IPS DF 4.7 (cell line): ENCODE data around the gene TMTC2.

Experiments used
- DNase-seq: peaks from one replicate; pipeline ENCODE4 v3.0.0-alpha.2; 2013; ENCODE audit warnings: low spot score; ENCODE audit errors: extremely low read depth

TMTC2 gene

GRCh38 chr12:82682326-82682725 lies 4.4 kb upstream of the TMTC2 start:
- no peak for DNase-seq

GRCh38 chr12:82682851-82683261 lies 3.9 kb upstream of the TMTC2 start:
- DNase-seq: no peak

GRCh38 chr12:82685790-82686167 lies 927 bp upstream of the TMTC2 start:
- no peak for DNase-seq

- DNase-seq: no peak
Observed at GRCh38 chr12:82687021-82688011, 610 bp downstream of the TMTC2 start.

DNA sequence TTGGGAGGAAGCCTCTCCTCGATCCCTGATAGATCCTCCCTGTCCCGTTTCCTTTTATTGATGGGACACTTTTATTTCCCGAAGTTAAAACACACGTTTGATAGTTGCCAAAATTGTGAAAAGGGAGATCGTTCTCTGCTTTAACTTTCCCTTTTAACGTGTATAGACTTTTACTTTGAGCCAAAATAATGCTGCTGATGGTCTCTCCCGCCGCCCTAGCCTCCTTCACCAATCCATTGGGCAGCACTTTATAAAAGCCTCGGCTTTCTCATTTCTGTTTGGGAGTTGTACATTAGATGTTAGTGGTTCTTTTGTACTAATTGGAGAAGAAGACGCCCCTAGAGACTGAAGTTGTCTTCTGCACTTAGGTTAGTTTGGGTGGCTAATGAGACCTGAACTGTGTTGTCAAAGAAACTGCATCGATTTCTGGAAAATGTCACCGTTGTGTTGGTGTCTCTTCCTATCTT lies 1.4 kb downstream of the TMTC2 start:
- no peak for DNase-seq

GRCh38 chr12:82688596-82688995 lies 1.9 kb downstream of the TMTC2 start:
- no peak for DNase-seq

DNA sequence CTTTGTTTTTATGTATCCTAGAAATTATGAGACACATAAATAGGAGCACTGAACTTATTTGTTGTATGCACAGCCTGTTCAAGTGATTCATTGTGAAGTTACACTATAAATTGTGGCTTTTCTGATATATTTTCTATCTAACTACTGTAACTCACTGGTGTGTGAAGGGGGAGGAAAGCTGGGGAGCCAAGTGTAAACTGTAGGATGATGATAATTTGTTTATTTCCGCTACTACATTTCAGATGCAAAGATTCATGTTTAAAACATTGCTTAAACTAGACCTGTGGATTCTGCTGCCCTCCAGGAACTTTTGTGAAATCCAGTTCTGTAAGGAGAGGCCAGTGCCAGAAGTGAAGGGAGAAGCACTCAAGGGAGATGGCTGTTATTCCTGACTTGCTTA lies 3.3 kb downstream of the TMTC2 start:
- DNase-seq: no peak

- DNase-seq: no peak
Observed at GRCh38 chr12:82691513-82691912, 4.8 kb downstream of the TMTC2 start.

DNA sequence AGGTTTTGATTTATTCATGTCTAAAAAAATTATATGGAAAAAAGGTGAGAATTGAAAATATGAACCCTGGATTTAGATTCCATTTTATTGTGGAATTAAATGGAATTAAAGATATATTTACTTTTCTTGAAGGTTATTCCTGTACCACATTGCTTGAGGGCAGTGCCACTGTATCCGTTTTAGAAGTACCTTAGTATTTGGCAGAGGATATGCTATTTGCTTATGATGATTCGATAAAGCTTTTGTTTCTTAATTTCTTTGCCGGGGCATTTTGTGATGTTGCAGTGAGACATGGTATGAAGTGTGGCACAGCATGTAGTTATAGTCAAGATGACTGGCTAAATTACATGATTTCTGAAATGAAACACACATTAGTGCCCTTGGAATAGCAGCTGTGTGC lies 7.6 kb downstream of the TMTC2 start:
- DNase-seq: no peak

DNA sequence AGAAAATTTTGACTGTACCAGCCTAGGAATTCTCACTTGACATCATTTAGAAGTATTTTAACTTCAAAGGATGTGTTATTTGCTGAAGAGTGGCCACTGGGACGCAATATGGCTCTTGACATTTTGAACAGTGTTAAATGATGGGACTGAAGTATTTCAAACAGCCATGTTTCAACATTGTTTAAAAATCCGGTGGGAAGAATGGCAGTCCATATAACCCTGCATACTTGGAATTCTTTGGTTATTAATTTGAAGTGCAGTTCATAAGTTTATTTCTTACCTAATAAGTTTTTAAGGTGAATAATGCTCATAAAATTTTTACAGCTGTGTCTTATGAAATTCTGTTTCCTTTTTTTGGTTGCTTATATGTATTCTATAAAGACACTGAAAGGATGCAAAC lies 8.3 kb downstream of the TMTC2 start:
- DNase-seq: no peak

DNA sequence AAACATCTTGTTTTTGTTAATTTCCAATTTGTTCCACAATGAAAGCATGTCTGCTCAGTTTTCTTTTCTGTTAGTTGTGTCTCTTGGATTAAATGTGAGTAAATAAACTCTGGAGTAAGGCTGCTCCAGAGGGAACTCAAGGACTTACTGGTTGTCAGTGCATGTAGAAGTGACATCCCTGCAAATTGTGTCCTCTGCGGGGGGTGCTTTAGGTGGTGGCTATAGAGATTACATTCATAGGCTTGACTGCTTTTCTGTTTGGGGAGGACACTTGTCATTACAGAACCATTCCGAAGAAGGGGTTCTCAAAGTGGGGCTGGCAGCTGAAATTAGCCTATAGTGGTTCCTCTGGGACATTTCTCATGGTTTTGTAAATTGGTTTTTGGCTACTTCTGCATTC lies 8.8 kb downstream of the TMTC2 start:
- DNase-seq: no peak

DNA sequence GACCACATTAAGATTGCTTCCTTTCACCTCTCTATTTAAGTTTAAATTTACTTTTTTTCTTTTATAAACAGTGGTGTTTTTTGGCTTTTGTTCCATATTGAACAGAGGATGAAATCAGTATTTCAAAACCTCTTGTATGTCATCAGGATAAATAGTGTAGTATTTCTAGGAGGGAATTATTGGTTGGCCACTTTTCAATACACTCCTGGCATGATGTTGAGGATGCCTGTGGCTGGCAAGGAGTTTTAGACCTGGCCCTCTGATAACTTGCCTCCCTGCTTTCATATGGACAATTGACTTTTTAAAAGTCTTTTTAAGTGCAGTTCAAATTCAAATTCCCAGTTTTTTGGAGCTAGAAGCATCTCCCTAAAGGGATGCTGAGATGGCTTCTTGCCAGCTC lies 9.8 kb downstream of the TMTC2 start:
- no peak for DNase-seq

- no peak for DNase-seq
Observed at GRCh38 chr12:82698708-82699564, 12.2 kb downstream of the TMTC2 start.

DNA sequence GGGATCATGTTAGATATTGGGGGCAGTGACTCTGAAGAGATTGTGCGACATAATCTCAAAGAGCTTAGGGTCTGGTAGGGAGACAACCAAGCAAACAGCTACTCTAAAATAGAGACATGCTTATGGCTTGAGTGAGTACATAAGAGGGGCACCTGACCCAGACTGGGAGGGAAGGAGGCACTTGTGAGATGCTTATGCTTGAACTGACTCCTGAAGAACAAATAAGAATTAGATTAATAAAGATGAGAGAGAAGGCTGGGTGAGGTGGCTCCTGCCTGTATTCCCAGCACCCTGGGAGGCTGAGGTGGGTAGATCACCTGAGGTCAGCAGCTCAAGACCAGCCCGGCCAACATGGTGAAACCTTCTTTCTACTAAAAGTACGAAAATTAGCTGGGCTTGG lies 19.1 kb downstream of the TMTC2 start:
- no peak for DNase-seq

GRCh38 chr12:82708061-82708879 lies 21.6 kb downstream of the TMTC2 start:
- DNase-seq: no peak

- DNase-seq: no peak
Observed at GRCh38 chr12:82709794-82710355, 23.2 kb downstream of the TMTC2 start.

DNA sequence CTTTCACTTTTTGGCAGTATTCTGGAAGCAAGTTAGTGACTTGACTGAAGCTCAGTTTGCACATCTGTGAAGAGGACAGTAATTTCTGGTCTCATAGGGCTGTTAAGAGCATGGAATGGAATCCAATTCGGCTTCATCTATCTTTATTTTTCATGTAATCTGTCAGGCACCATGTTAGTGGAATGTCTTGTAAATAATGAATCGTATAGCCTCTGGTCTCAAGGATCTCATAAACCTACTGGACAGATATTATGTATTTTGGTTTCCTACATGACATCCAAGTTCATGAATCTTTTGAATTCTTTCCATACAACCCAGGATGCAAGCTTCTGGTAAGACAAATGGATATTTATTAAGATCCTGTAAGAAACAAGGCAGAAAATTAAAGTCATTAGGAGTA lies 24.0 kb downstream of the TMTC2 start:
- no peak for DNase-seq

DNA sequence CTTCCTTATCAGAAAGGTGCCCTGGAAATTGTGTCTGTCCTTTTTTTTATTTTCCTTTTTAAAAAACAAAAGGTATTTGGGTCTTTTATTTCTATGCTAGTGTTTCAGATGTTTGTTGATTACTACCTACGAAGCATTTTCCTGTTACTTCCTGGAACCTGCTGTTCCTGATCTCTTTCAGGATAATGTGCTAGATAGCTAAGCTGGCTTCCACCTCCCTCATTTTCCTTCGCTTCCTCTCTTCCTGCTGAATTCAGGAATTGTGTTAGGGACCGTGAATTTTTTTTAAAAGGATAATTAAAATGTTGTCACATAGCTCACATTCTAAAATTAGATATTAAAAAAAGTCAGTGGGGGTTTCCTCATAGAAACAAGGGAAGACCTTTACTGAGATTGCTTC lies 27.7 kb downstream of the TMTC2 start:
- no peak for DNase-seq

- no peak for DNase-seq
Observed at GRCh38 chr12:82721726-82722125, 35.0 kb downstream of the TMTC2 start.

GRCh38 chr12:82723093-82723492 lies 36.4 kb downstream of the TMTC2 start:
- DNase-seq: no peak

DNA sequence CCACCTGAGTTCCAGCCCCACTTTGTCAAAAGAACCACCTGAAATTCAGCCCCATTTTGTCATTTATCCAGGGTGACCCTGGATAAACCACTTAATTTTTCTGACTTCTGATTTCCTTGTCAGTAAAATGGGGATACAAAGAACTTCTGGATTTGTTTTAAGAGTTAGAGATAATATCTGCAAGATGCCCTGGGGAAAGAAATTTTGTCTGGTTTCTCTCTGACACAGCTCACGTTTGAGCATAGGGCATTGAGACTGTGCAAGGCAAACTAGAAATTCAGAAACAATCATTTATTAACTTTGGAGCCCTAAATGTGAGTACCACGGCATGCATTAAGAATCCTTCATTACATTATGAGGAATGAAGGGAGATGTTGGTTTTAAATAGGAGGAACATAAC lies 37.2 kb downstream of the TMTC2 start:
- no peak for DNase-seq
